GM20000 (cell line): Measurements from ENCODE around the gene EDN1.
"Not testable (repeated sequence)": the region's sequence is repeated elsewhere in the genome, so short reads cannot be mapped to it uniquely, and the experiment has no call there.

Experiments
- DNase-seq: peaks from one replicate; pipeline ENCODE4 v3.0.0; 2012; ENCODE audit warnings: low spot score
- CTCF ChIP-seq: IDR thresholded peaks from 2 replicates; pipeline ENCODE4 v1.5.1; 2012; ENCODE audit warnings: mild to moderate bottlenecking, control low read depth; ENCODE audit errors: extremely low read depth, missing control alignments

Gene EDN1

GRCh38 chr6:12327391-12327790, 37.2 kb downstream of the EDN1 start:
- no peak for TF ChIP-seq CTCF
- DNase-seq: no peak

- DNase-seq: no peak
- no peak for TF ChIP-seq CTCF
These were observed 37.8 kb downstream of the EDN1 start for GRCh38 chr6:12327988-12328387.

GRCh38 chr6:12328701-12329100, 38.5 kb downstream of the EDN1 start:
- no peak for TF ChIP-seq CTCF
- DNase-seq: no peak

GRCh38 chr6:12331474-12331873, 41.3 kb downstream of the EDN1 start:
- DNase-seq: no peak
- no peak for TF ChIP-seq CTCF

- no peak for DNase-seq
- no peak for TF ChIP-seq CTCF
These were observed 42.0 kb downstream of the EDN1 start for GRCh38 chr6:12331951-12332749.

GRCh38 chr6:12332750-12333079, 42.6 kb downstream of the EDN1 start:
- not testable (repeated sequence) for DNase-seq

GRCh38 chr6:12333128-12333527, 43.0 kb downstream of the EDN1 start:
- DNase-seq: no peak

More at GRCh38 chr6:12333128-12333527, 43.0 kb downstream of the EDN1 start:
- no peak for TF ChIP-seq CTCF
